ENCODE results near the gene GLYATL1. TPM values are rescaled to one million over a fixed set of nuclear protein-coding genes. Genes with fewer than 3 reads are reported as not detected.

GLYATL1 gene
- total and polyA plus RNA-seq, 2 donors (not counting 1 experiment from before 2014, with no cell fraction given): 0.33 to 0.51 TPM

DNA sequence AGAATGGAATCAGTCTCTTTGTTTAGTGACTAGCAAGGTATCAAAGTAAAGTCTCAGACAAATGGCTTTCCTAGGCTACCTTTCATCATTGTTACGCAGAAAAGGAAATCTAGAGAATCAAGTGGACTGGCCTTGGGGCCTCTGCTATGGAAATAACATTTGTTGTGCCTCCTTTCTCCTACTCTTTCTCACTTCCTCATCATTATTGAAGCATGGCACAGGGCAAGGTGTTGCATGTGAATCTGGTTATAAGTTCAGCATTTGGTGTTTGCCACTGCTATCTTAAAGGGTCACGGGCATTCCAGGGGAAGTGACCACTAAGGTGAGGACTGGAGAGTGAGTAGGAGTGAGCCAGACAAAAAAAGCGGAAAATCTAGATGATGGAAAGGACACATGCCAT is 54.9 kb downstream of the GLYATL1 start:
- Histone ChIP-seq H4K20me1 (ENCODE audit: control insufficient read depth, extremely low read depth, insufficient read depth, low read length) (no peaks in the 10 kb centered on the region), H3K9ac (ENCODE audit: insufficient read depth, low read length) (no peak overlapping the region), H3K4me3 (replicated peaks in 1 of 4; ENCODE audit: control extremely low read depth in 1 of 4, insufficient read depth in 1 of 4, low read depth in 3 of 4, low read length in 4 of 4) (no peak overlapping the region), H3K36me3 (ENCODE audit: control insufficient read depth, insufficient read depth, low read length) (no peaks in the 10 kb centered on the region), H3K27me3 (ENCODE audit: control insufficient read depth, insufficient read depth, low read length) (no peaks in the 10 kb centered on the region), H2AFZ (ENCODE audit: low read length) (no peak overlapping the region), H3K4me2 (ENCODE audit: extremely low read depth, insufficient read depth, low read length) (no peak overlapping the region), H3K9me3 (ENCODE audit: control insufficient read depth, insufficient read depth, low read depth, low read length) (no peaks in the 10 kb centered on the region), H3K4me1 (ENCODE audit: control insufficient read depth, extremely low read depth, insufficient read depth, low read length) (no peaks in the 10 kb centered on the region), H3K27ac (ENCODE audit: insufficient read depth, low read length) (no peak overlapping the region), H3K79me2 (ENCODE audit: control insufficient read depth, insufficient read depth, low read length) (no peaks in the 10 kb centered on the region)
- no peak for DNase-seq (ENCODE audit: low read depth in 2 of 2)
- no peak for TF ChIP-seq EZH2 (IDR thresholded peaks at IDR 0.05; ENCODE audit: low read length, missing control alignments)
- TF ChIP-seq, protein P1, sequence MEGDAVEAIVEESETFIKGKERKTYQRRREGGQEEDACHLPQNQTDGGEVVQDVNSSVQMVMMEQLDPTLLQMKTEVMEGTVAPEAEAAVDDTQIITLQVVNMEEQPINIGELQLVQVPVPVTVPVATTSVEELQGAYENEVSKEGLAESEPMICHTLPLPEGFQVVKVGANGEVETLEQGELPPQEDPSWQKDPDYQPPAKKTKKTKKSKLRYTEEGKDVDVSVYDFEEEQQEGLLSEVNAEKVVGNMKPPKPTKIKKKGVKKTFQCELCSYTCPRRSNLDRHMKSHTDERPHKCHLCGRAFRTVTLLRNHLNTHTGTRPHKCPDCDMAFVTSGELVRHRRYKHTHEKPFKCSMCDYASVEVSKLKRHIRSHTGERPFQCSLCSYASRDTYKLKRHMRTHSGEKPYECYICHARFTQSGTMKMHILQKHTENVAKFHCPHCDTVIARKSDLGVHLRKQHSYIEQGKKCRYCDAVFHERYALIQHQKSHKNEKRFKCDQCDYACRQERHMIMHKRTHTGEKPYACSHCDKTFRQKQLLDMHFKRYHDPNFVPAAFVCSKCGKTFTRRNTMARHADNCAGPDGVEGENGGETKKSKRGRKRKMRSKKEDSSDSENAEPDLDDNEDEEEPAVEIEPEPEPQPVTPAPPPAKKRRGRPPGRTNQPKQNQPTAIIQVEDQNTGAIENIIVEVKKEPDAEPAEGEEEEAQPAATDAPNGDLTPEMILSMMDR (conservative IDR thresholded peaks at IDR 0.05 in 1 of 2, IDR thresholded peaks at IDR 0.05 in 1 of 2; ENCODE audit: low read depth in 1 of 2, low read length in 2 of 2): no peak

- Histone ChIP-seq H4K20me1 (ENCODE audit: control insufficient read depth, extremely low read depth, insufficient read depth, low read length) (no peaks in the 10 kb centered on the region), H3K4me3 (replicated peaks in 1 of 4; ENCODE audit: control extremely low read depth in 1 of 4, insufficient read depth in 1 of 4, low read depth in 3 of 4, low read length in 4 of 4) (no peak overlapping the region), H3K27ac (ENCODE audit: insufficient read depth, low read length) (no peak overlapping the region), H3K27me3 (ENCODE audit: control insufficient read depth, insufficient read depth, low read length) (no peaks in the 10 kb centered on the region), H3K9me3 (ENCODE audit: control insufficient read depth, insufficient read depth, low read depth, low read length) (no peaks in the 10 kb centered on the region), H3K4me2 (ENCODE audit: extremely low read depth, insufficient read depth, low read length) (no peak overlapping the region), H3K9ac (ENCODE audit: insufficient read depth, low read length) (no peak overlapping the region), H3K79me2 (ENCODE audit: control insufficient read depth, insufficient read depth, low read length) (no peaks in the 10 kb centered on the region), H2AFZ (ENCODE audit: low read length) (no peak overlapping the region), H3K36me3 (ENCODE audit: control insufficient read depth, insufficient read depth, low read length) (no peaks in the 10 kb centered on the region), H3K4me1 (ENCODE audit: control insufficient read depth, extremely low read depth, insufficient read depth, low read length) (no peaks in the 10 kb centered on the region)
- no peak for DNase-seq (ENCODE audit: low read depth in 2 of 2)
- no peak for TF ChIP-seq EZH2 (IDR thresholded peaks at IDR 0.05; ENCODE audit: low read length, missing control alignments)
- TF ChIP-seq, protein P1 (conservative IDR thresholded peaks at IDR 0.05 in 1 of 2, IDR thresholded peaks at IDR 0.05 in 1 of 2; ENCODE audit: low read depth in 1 of 2, low read length in 2 of 2): no peak
Observed at GRCh38 chr11:58998480-58999290, 59.4 kb downstream of the GLYATL1 start.

GRCh38 chr11:58999291-58999680 is 60.0 kb downstream of the GLYATL1 start:
- TF ChIP-seq EZH2 (IDR thresholded peaks at IDR 0.05; ENCODE audit: low read length, missing control alignments): no peak
- TF ChIP-seq, protein P1 (conservative IDR thresholded peaks at IDR 0.05 in 1 of 2, IDR thresholded peaks at IDR 0.05 in 1 of 2; ENCODE audit: low read depth in 1 of 2, low read length in 2 of 2): no peak
- Histone ChIP-seq H3K4me3 (replicated peaks in 1 of 4; ENCODE audit: control extremely low read depth in 1 of 4, insufficient read depth in 1 of 4, low read depth in 3 of 4, low read length in 4 of 4) (no peak overlapping the region), H3K9me3 (ENCODE audit: control insufficient read depth, insufficient read depth, low read depth, low read length) (no peaks in the 10 kb centered on the region), H3K27me3 (ENCODE audit: control insufficient read depth, insufficient read depth, low read length) (no peaks in the 10 kb centered on the region), H4K20me1 (ENCODE audit: control insufficient read depth, extremely low read depth, insufficient read depth, low read length) (no peaks in the 10 kb centered on the region), H3K4me2 (ENCODE audit: extremely low read depth, insufficient read depth, low read length) (no peak overlapping the region), H2AFZ (ENCODE audit: low read length) (no peak overlapping the region), H3K27ac (ENCODE audit: insufficient read depth, low read length) (no peak overlapping the region), H3K9ac (ENCODE audit: insufficient read depth, low read length) (no peak overlapping the region), H3K36me3 (ENCODE audit: control insufficient read depth, insufficient read depth, low read length) (no peaks in the 10 kb centered on the region), H3K4me1 (ENCODE audit: control insufficient read depth, extremely low read depth, insufficient read depth, low read length) (no peaks in the 10 kb centered on the region), H3K79me2 (ENCODE audit: control insufficient read depth, insufficient read depth, low read length) (no peaks in the 10 kb centered on the region)
- DNase-seq (ENCODE audit: low read depth in 2 of 2): no peak

All from fibroblast of lung (primary cell).